Neural cell (in vitro differentiated cells): ENCODE results near the gene MAD1L1.
"Not testable (repeated sequence)": the region's sequence is repeated elsewhere in the genome, so short reads cannot be mapped to it uniquely, and the experiment has no call there.

Experiments used
- EP300 ChIP-seq: fragments of 450-650 bp; conservative IDR thresholded peaks from 2 replicates; pipeline ENCODE4 v1.6.1; 2014; ENCODE audit warnings: antibody characterized with exemption, mild to moderate bottlenecking, moderate library complexity; ENCODE audit not compliant: poor library complexity, severe bottlenecking
- EZH2 ChIP-seq: fragments of 200-600, 300-800 bp; shearing (Covaris generic), sonication (generic); IDR thresholded peaks from 2 replicates; pipeline ENCODE4 v1.6.1; 2014; ENCODE audit warnings: antibody characterized with exemption, low read length, borderline replicate concordance, mild to moderate bottlenecking; ENCODE audit not compliant: insufficient read depth, poor library complexity, severe bottlenecking
- POLR2AphosphoS5 ChIP-seq: IDR thresholded peaks from 2 replicates; pipeline ENCODE4 v1.6.1; 2012
- RAD21 ChIP-seq: fragments of 450-650 bp; conservative IDR thresholded peaks from 2 replicates; pipeline ENCODE4 v1.6.1; 2014; ENCODE audit warnings: antibody characterized with exemption, mild to moderate bottlenecking, moderate library complexity
- TF ChIP-seq, protein P1 (sequence below): fragments of 450-650 bp; IDR thresholded peaks from 2 replicates; pipeline ENCODE4 v1.5.1; 2014; ENCODE audit warnings: antibody characterized with exemption, mild to moderate bottlenecking, moderate library complexity; ENCODE audit not compliant: poor library complexity, severe bottlenecking
- TF ChIP-seq, protein P2 (sequence below): IDR thresholded peaks from 2 replicates; pipeline ENCODE4 v1.6.1; 2012; ENCODE audit warnings: borderline replicate concordance

DNA sequence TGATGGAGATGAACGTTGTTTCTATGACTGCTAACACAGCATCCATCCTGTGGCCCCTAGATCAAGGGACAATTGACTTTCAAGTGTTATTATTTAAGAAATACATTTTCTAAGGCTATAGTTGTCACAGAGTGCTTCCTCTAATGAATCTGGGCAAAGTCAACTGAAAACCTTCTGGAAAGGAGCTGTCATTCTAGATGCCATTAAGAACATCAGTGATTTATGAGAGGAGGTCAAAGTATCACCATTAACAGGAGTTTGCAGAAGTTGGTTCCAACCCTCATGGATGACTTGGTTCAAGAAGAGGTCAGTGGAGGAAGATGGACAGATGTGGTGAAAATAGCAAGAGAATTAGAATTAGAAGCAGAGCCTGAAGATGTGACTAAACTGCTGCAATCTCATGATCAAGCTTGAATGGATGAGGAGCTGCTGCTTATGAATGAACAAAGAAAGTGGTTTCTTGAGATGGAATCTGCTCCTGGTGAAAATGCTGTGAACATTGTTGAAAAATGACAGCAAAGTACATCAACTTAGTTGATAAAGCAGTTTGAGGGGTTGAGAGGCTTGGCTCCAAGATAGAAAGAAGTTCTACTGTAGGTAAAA is 400.7 kb downstream of the MAD1L1 start:
- TF ChIP-seq EZH2, EP300, RAD21, POLR2AphosphoS5: not testable (repeated sequence)
- TF ChIP-seq, protein P1, sequence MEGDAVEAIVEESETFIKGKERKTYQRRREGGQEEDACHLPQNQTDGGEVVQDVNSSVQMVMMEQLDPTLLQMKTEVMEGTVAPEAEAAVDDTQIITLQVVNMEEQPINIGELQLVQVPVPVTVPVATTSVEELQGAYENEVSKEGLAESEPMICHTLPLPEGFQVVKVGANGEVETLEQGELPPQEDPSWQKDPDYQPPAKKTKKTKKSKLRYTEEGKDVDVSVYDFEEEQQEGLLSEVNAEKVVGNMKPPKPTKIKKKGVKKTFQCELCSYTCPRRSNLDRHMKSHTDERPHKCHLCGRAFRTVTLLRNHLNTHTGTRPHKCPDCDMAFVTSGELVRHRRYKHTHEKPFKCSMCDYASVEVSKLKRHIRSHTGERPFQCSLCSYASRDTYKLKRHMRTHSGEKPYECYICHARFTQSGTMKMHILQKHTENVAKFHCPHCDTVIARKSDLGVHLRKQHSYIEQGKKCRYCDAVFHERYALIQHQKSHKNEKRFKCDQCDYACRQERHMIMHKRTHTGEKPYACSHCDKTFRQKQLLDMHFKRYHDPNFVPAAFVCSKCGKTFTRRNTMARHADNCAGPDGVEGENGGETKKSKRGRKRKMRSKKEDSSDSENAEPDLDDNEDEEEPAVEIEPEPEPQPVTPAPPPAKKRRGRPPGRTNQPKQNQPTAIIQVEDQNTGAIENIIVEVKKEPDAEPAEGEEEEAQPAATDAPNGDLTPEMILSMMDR = not testable (repeated sequence)
- TF ChIP-seq, protein P2, sequence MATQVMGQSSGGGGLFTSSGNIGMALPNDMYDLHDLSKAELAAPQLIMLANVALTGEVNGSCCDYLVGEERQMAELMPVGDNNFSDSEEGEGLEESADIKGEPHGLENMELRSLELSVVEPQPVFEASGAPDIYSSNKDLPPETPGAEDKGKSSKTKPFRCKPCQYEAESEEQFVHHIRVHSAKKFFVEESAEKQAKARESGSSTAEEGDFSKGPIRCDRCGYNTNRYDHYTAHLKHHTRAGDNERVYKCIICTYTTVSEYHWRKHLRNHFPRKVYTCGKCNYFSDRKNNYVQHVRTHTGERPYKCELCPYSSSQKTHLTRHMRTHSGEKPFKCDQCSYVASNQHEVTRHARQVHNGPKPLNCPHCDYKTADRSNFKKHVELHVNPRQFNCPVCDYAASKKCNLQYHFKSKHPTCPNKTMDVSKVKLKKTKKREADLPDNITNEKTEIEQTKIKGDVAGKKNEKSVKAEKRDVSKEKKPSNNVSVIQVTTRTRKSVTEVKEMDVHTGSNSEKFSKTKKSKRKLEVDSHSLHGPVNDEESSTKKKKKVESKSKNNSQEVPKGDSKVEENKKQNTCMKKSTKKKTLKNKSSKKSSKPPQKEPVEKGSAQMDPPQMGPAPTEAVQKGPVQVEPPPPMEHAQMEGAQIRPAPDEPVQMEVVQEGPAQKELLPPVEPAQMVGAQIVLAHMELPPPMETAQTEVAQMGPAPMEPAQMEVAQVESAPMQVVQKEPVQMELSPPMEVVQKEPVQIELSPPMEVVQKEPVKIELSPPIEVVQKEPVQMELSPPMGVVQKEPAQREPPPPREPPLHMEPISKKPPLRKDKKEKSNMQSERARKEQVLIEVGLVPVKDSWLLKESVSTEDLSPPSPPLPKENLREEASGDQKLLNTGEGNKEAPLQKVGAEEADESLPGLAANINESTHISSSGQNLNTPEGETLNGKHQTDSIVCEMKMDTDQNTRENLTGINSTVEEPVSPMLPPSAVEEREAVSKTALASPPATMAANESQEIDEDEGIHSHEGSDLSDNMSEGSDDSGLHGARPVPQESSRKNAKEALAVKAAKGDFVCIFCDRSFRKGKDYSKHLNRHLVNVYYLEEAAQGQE = not testable (repeated sequence)
